ENCODE data around the gene PIP4K2C.

Gene PIP4K2C

DNA sequence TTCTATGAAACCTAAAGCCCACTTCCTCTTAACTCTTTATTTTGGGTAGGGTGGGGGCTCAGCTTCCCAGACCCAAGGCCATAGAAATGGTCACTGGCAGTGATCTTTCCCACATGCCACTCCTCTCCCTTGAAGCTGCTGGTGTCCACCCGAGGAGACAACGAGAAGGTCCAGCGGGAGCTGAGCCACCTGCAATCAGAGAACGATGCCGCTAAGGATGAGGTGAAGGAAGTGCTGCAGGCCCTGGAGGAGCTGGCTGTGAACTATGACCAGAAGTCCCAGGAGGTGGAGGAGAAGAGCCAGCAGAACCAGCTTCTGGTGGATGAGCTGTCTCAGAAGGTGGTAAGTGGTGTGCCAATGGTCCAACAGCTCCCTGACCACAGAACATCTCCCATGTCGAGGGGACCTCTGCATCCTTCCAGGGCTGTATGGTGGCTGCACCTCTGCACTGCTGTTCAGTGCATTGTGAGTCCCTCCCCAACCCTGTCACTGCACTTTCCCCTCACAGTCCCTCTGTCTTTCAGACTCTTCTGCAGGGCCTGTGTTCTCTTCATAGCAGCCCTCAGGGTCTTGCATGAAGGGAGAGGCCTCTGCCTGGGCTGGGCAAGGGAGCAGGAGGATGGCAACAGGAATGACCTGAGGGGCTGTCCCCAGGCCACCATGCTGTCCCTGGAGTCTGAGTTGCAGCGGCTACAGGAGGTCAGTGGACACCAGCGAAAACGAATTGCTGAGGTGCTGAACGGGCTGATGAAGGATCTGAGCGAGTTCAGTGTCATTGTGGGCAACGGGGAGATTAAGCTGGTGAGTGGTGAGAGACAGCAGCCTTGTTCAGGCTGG lies 18.8 kb upstream of the PIP4K2C start:
- H3K36me3 ChIP-seq (ENCODE audit: insufficient read depth, low read length) = no peaks in the 10 kb centered on the region; the same call in 1 of the 2 replicates
- no peak overlapping the region for H3K9ac ChIP-seq (ENCODE audit: low read depth, low read length)

DNA sequence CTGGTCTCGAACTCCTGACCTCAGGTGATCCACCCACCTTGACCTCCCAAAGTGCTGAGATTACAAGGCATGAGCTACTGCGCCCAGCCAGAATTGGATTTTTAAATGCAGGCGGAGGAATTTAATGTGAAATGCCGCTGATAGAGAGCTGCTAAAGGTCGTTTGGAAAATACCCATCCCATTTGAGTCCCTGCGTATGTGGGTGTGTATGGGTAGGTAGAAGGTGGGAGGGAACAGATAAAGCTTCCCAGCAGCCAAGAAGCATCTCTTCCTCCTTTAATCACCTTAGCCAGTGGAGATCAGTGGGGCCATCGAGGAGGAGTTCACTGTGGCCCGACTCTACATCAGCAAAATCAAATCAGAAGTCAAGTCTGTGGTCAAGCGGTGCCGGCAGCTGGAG lies 16.2 kb upstream of the PIP4K2C start:
- H3K4me1 ChIP-seq (ENCODE audit: insufficient read depth, low read length) = no peaks in the 10 kb centered on the region
- no peaks in the 10 kb centered on the region; the same call in 1 of the 2 replicates for H3K36me3 ChIP-seq (ENCODE audit: insufficient read depth, low read length)
- no peak overlapping the region for H3K9ac ChIP-seq (ENCODE audit: low read depth, low read length)
- no peaks in the 10 kb centered on the region for H3K9me3 ChIP-seq (ENCODE audit: control insufficient read depth, insufficient read depth, low read length)

More for the DNA sequence above, 18.8 kb upstream of the PIP4K2C start:
- no peaks in the 10 kb centered on the region for H3K9me3 ChIP-seq (ENCODE audit: control insufficient read depth, insufficient read depth, low read length)
- no peaks in the 10 kb centered on the region for H3K4me1 ChIP-seq (ENCODE audit: insufficient read depth, low read length)

DNA sequence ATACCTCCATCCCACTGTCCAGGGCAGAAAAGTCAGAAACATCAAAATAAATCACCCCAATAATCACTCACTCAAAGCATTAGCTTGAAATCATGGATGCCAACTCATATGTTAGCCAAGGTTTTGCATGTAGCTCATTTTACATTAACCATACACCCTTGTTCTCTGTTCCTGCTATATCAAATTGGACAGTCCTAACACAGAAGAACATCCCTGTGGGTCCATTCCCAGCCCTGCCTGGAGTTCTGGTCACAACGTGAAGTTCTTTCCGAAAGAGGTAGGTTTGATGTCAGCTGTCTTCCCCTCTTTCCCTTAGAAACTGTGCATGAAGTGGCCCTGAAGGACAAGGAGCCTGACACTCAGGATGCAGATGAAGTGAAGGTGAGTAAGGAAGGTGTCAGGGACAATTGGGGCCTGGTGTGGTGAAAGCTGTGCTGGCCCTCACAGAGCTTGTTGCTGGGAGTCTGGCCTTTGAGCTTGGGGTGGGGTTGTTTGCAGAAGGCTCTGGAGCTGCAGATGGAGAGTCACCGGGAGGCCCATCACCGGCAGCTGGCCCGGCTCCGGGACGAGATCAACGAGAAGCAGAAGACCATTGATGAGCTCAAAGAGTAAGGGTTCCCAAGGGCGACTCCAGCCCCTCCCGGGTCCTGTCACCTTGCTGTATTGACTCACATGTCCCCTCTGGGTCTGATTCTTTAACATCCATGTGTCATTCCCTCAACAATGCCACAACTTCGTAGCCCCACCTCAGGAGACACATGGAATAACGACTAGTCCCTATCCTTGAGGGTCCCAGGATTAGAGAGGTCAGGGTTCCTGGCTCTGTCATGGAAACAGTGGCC lies 15.0 kb upstream of the PIP4K2C start:
- H3K36me3 ChIP-seq (ENCODE audit: insufficient read depth, low read length) = no peaks in the 10 kb centered on the region; the same call in 1 of the 2 replicates
- H3K9me3 ChIP-seq (ENCODE audit: control insufficient read depth, insufficient read depth, low read length) = no peaks in the 10 kb centered on the region
- no peaks in the 10 kb centered on the region for H3K4me1 ChIP-seq (ENCODE audit: insufficient read depth, low read length)
- H3K9ac ChIP-seq (ENCODE audit: low read depth, low read length) = no peak overlapping the region

DNA sequence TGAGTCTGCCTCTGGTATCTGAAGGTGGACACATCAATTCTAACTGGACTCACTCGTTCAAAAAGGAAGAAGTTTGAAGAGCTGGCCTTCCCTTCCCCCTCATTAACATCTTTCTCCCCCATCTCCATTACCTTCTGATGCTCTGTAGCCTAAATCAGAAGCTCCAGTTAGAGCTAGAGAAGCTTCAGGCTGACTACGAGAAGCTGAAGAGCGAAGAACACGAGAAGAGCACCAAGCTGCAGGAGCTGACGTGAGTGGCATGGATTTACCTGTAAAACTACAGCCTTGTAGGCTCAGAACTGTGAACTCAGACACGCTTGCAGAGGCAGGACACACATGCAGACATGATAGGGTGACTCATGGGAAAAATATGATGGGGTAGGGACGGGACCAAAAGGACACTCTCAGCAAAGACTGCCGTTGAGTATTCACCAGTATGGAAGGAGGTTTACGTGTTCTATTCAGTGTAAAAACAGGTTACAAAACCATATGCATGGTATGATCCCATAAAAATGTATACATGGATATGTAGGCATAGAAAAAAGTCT lies 14.3 kb upstream of the PIP4K2C start:
- Histone ChIP-seq H3K9ac (ENCODE audit: low read depth, low read length) (no peak overlapping the region), H3K4me1 (ENCODE audit: insufficient read depth, low read length) (no peaks in the 10 kb centered on the region), H3K9me3 (ENCODE audit: control insufficient read depth, insufficient read depth, low read length) (no peaks in the 10 kb centered on the region), H3K36me3 (ENCODE audit: insufficient read depth, low read length) (no peaks in the 10 kb centered on the region; the same call in 1 of the 2 replicates)

DNA sequence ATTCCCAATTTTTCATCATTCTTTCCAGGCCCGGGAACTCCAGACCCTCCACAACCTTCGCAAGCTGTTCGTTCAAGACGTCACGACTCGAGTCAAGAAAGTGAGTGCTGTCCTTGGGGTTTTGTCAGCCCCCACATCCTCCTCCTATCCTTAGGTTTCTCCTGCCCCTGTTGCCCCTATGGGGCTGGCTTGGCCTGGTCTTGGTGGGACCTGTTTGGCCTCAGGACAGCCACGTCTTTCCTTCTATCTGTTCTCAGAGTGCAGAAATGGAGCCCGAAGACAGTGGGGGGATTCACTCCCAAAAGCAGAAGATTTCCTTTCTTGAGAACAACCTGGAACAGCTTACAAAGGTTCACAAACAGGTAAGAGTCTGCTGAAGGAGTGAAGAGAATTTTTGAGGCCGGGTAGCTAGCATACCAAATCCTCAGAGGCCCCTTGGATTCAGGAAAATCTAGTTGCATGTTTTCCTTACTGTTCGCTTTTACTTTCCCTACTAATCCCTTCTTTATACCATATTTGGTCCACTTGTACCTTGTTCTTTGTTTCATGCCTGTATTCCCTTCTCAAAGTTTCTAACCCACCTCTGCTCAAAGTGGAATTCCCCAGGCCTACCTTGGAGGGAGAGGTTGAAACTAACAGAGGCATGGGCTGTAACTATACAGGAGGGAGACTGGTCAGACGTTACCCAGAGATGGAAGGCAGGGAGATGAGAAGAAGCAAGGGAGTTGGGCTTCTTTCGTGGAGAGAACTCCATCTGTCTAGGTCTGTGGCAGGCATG lies 12.8 kb upstream of the PIP4K2C start:
- H3K4me1 ChIP-seq (ENCODE audit: insufficient read depth, low read length) = no peaks in the 10 kb centered on the region
- H3K9ac ChIP-seq (ENCODE audit: low read depth, low read length) = no peak overlapping the region
- H3K9me3 ChIP-seq (ENCODE audit: control insufficient read depth, insufficient read depth, low read length) = no peaks in the 10 kb centered on the region
- no peaks in the 10 kb centered on the region; the same call in 1 of the 2 replicates for H3K36me3 ChIP-seq (ENCODE audit: insufficient read depth, low read length)

DNA sequence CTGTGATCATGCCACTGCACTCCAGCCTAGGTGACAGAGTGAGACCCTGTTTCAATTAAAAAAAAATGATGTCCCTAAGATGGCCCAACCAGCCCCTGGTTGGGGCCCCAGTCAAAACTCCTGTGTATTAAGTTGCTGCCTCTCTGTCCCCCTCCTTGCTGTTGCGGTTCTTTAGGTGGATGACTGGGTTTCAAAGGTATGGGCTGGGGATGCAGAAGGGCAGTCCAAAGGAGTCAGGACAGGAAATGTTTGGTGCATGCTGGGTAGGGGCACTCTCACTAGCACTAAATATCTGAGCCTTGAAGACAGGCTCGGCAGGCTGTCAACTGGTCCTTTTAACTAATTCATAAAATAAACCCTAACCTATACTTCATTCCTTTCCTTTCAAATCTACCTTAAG lies 12.0 kb upstream of the PIP4K2C start:
- Histone ChIP-seq H3K9me3 (ENCODE audit: control insufficient read depth, insufficient read depth, low read length) (no peaks in the 10 kb centered on the region), H3K4me1 (ENCODE audit: insufficient read depth, low read length) (no peaks in the 10 kb centered on the region), H3K36me3 (ENCODE audit: insufficient read depth, low read length) (no peaks in the 10 kb centered on the region; the same call in 1 of the 2 replicates), H3K9ac (ENCODE audit: low read depth, low read length) (no peak overlapping the region)

DNA sequence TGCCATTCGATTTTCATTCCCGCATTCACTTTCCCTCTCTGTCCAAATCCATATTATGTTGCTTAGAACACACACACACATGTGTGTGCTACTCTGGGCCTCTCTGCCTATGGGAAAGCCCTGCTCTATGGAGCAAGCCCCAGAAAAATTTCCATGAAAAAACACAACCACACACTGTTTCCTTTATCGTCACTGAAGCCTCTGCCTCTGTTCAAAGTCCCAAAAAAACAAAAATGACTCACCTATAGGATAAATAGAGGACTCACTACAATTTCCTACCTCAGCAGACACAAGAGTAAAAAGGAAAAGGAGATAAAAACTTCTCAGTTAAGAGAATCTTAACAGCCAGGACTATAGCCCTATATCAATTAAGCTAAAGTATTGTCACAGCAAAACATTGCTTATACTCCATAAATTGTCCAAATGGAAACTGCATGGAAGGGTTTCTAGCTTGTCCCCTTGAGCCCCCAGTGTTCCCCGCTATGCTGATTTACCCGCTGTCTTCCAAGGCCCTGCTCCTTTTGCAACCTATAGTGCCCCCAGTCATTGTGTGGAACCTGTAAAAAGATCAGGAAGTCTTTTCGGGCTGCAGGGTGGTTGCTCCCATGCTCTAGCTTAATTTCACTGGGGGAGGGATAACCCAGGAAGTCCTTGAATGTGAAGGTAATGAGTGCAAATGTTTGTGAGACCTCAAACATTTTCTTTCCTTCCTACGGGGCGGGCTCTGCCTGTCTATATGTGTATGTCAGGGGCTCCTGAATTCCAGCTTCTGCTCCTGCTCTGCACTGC lies 11.1 kb upstream of the PIP4K2C start:
- Histone ChIP-seq H3K36me3 (ENCODE audit: insufficient read depth, low read length) (no peaks in the 10 kb centered on the region; the same call in 1 of the 2 replicates), H3K9ac (ENCODE audit: low read depth, low read length) (no peak overlapping the region), H3K9me3 (ENCODE audit: control insufficient read depth, insufficient read depth, low read length) (no peaks in the 10 kb centered on the region), H3K4me1 (ENCODE audit: insufficient read depth, low read length) (no peaks in the 10 kb centered on the region)

DNA sequence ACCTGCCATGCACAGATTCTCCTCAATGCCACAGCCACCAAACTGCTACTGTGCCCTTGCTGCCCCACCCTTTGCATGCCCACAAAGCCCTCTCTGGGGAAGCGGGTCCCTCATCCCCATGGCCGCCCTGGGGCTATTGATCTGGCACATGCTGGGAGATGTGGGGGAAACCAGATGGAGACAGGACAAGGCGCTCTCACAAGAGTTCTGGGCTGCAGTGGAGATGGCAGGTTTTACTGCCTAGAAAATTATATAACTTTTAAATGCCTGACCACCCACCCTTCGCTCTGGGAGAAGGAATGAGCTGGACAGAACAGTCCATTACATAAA lies 10.6 kb upstream of the PIP4K2C start:
- Histone ChIP-seq H3K9me3 (ENCODE audit: control insufficient read depth, insufficient read depth, low read length) (no peaks in the 10 kb centered on the region), H3K36me3 (ENCODE audit: insufficient read depth, low read length) (no peaks in the 10 kb centered on the region; the same call in 1 of the 2 replicates), H3K4me1 (ENCODE audit: insufficient read depth, low read length) (no peaks in the 10 kb centered on the region), H3K9ac (ENCODE audit: low read depth, low read length) (no peak overlapping the region)

DNA sequence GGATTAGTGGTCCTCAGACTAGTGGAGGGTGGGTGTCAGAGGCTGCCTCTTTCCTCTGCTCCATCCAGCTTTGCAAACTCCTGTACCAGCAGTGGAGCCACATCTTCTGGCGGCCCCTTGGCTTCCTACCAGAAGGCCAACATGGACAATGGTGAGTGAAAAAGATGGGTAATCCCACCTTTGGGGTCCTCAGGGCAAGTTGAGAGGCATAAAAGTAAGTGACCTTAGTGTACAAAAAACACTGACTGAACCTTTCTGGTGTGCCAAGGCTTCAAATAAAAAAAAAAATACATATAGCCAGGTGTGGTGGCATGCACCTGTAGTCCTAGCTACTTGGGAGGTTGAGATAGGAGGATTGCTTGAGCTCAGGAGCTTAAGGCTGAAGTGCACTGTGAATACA lies 9.2 kb upstream of the PIP4K2C start:
- H3K9me3 ChIP-seq (ENCODE audit: control insufficient read depth, insufficient read depth, low read length) = no peaks in the 10 kb centered on the region
- no peak overlapping the region for H3K9ac ChIP-seq (ENCODE audit: low read depth, low read length)
- no peaks in the 10 kb centered on the region for H3K4me1 ChIP-seq (ENCODE audit: insufficient read depth, low read length)
- H3K36me3 ChIP-seq (ENCODE audit: insufficient read depth, low read length) = no peaks in the 10 kb centered on the region; the same call in 1 of the 2 replicates

DNA sequence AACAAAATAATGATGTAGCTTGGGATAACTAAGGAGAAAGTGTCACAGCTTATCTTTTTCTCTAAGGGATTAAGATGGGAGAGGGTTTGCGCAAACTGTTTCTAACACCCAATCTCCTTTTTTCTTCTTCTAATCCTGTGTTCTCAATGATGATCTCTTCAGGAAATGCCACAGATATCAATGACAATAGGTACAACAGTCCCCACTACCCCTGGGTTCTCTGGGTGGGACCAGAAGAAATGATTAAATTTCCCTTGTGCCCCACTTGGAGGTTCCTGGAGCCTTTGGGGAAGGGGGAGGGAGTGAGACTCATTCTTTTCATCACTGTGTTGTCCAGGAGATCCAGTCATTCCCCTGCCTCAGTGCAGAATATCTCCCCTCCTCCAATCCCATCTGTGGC lies 8.6 kb upstream of the PIP4K2C start:
- H3K36me3 ChIP-seq (ENCODE audit: insufficient read depth, low read length) = no peaks in the 10 kb centered on the region; the same call in 1 of the 2 replicates
- H3K9me3 ChIP-seq (ENCODE audit: control insufficient read depth, insufficient read depth, low read length) = no peaks in the 10 kb centered on the region
- H3K9ac ChIP-seq (ENCODE audit: low read depth, low read length) = no peak overlapping the region
- H3K4me1 ChIP-seq (ENCODE audit: insufficient read depth, low read length) = no peaks in the 10 kb centered on the region

DNA sequence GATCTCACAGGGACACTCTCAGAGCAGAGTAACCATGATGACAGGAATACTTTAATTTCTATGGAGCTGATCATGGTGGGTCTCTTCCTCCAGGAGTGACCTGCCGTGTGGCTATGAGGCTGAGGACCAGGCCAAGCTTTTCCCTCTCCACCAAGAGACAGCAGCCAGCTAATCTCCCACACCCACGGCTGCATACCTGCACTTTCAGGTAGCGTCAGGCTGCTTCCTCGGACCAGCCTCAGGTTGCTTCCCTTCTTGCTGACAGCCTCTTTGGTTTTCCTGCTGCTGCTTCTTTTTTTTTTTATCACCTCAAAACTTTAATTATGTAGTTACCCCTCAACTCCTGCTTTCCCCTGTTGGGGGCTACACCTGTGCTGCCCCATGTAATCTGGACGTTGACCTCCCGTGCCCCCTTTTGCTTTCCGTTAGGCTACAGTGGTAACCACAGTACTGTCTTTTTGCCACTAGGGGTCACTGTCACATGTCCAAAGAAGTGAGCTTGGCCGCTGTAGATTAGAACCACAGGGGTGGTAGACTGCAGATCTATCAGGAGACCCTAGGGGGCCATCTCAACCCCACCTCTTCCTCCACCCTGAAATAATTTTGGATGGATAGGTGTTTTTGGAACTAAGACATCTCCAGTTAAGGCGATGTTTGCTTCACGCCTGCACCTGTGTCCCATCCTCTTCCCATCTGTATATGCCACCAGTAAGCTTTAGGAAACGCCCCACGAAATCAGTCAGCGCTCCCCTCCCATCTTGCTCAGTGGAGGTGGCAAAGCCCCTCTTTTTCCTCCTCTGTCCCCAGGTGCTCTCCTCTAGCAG lies 7.8 kb upstream of the PIP4K2C start:
- no peak overlapping the region for H3K9ac ChIP-seq (ENCODE audit: low read depth, low read length)
- no peaks in the 10 kb centered on the region for H3K4me1 ChIP-seq (ENCODE audit: insufficient read depth, low read length)
- no peaks in the 10 kb centered on the region for H3K9me3 ChIP-seq (ENCODE audit: control insufficient read depth, insufficient read depth, low read length)
- no peaks in the 10 kb centered on the region; the same call in 1 of the 2 replicates for H3K36me3 ChIP-seq (ENCODE audit: insufficient read depth, low read length)

DNA sequence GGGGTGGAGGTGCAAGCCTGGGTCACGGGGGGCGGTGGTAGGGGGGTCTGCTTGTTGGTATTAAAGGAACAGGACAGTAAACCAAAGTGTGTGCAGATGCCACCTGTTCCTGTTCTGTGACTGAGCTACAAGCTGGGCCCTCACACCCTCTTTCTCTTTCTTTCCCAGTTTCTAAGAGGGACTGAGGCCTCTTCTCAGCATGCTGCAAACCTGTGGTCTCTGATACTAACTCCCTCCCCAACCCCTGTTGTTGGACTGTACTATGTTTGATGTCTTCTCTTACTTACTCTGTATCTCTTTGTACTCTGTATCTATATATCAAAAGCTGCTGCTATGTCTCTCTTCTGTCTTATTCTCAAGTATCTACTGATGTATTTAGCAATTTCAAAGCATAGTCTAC lies 6.9 kb upstream of the PIP4K2C start:
- Histone ChIP-seq H3K9me3 (ENCODE audit: control insufficient read depth, insufficient read depth, low read length) (no peaks in the 10 kb centered on the region), H3K4me1 (ENCODE audit: insufficient read depth, low read length) (no peaks in the 10 kb centered on the region), H3K36me3 (ENCODE audit: insufficient read depth, low read length) (no peaks in the 10 kb centered on the region; the same call in 1 of the 2 replicates), H3K9ac (ENCODE audit: low read depth, low read length) (no peak overlapping the region)

DNA sequence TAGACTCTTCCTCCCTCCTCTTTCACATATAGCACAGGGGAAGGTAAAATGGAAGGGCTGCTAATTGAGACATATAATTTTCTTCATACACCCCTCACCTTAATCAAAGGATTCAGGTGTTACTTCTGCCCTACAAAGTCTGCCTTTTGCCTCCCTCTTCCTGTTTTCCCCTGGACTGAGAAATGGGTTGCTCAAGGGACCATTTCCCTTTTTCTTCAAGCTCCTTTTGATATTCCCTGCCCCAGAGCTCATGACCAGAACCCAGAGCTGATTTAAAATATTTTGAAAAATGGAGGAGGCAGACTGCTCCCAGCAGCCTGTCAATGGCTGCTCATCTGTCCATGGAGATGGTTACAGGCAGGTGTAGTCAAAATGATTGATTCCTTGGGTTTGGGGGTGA lies 6.3 kb upstream of the PIP4K2C start:
- Histone ChIP-seq H3K9me3 (ENCODE audit: control insufficient read depth, insufficient read depth, low read length) (no peaks in the 10 kb centered on the region), H3K36me3 (ENCODE audit: insufficient read depth, low read length) (no peaks in the 10 kb centered on the region; the same call in 1 of the 2 replicates), H3K4me1 (ENCODE audit: insufficient read depth, low read length) (no peaks in the 10 kb centered on the region)

More for the DNA sequence above, 6.3 kb upstream of the PIP4K2C start:
- H3K9ac ChIP-seq (ENCODE audit: low read depth, low read length) = no peak overlapping the region

Measured in ES-I3 (cell line).